ENCODE measurements around the gene MFAP4. TPM values are rescaled to one million over a fixed set of nuclear protein-coding genes. Genes with fewer than 3 reads are reported as not detected.

Gene MFAP4
- total RNA-seq, 1 experiment from 2014 or later, result not detected

- Histone ChIP-seq H3F3A (ENCODE audit: low read length, unreplicated experiment) (no peaks in the 10 kb centered on the region), H3K4me2 (ENCODE audit: low read length) (no peak overlapping the region), H3K9ac (ENCODE audit: low read length) (no peak overlapping the region), H3K27ac (ENCODE audit: low read length) (no peak overlapping the region), H3K4me1 (ENCODE audit: insufficient read depth, low read length) (peaks cover 14% of the 10 kb centered on the region), H3K9me2 (replicated peaks; ENCODE audit: low read length) (no peaks in the 10 kb centered on the region), H2AFZ (ENCODE audit: low read length) (no peak overlapping the region), H3K9me3 (ENCODE audit: low read length) (no peaks in the 10 kb centered on the region), H3K4me3 (ENCODE audit: low read length) (no peak overlapping the region), H3K36me3 (ENCODE audit: low read depth, low read length) (no peaks in the 10 kb centered on the region), H4K20me1 (ENCODE audit: low read length) (no peaks in the 10 kb centered on the region), H3K27me3 (ENCODE audit: low read length) (no peaks in the 10 kb centered on the region), H3K79me2 (ENCODE audit: low read length) (peaks cover 4% of the 10 kb centered on the region)
- TF ChIP-seq CTCF (conservative IDR thresholded peaks at IDR 0.05; ENCODE audit: low read depth, low read length) (no peak), EZH2phosphoT487 (IDR thresholded peaks at IDR 0.05; ENCODE audit: borderline replicate concordance, low read length) (no peak), EZH2 (IDR thresholded peaks at IDR 0.05; ENCODE audit: low read length, unreplicated experiment) (no peak)
- DNase-seq (no peak), ATAC-seq (no peak)
- CTCF ChIA-PET, result no interaction called here
- no TSS peak for BruUV-seq (replicated peaks)
- intact Hi-C loops (cut with micrococcal nuclease), result loop anchor here (10.0 kb wide), 1 partner anchor 405 kb away; no protein-coding TSS in a partner anchor
- POLR2A ChIA-PET (ENCODE audit: unreplicated experiment), result no interaction called here
Measured at GRCh38 chr17:19359856-19360255, 27.1 kb downstream of the MFAP4 start.

- POLR2A ChIA-PET (ENCODE audit: unreplicated experiment), result no interaction called here
- ATAC-seq, result no peak
- CTCF ChIA-PET, result no interaction called here
Measured at GRCh38 chr17:19359151-19359550, 27.8 kb downstream of the MFAP4 start.

More at GRCh38 chr17:19359151-19359550, 27.8 kb downstream of the MFAP4 start:
- TF ChIP-seq CTCF (conservative IDR thresholded peaks at IDR 0.05; ENCODE audit: low read depth, low read length), result no peak
- no peak for TF ChIP-seq EZH2phosphoT487 (IDR thresholded peaks at IDR 0.05; ENCODE audit: borderline replicate concordance, low read length)
- TF ChIP-seq EZH2 (IDR thresholded peaks at IDR 0.05; ENCODE audit: low read length, unreplicated experiment), result no peak
- H3K4me3 ChIP-seq (ENCODE audit: low read length), result no peak overlapping the region
- H3K27me3 ChIP-seq (ENCODE audit: low read length), result no peaks in the 10 kb centered on the region
- no TSS peak for BruUV-seq (replicated peaks)
- peaks cover 21% of the 10 kb centered on the region for H3K4me1 ChIP-seq (ENCODE audit: insufficient read depth, low read length)
- H3F3A ChIP-seq (ENCODE audit: low read length, unreplicated experiment), result no peaks in the 10 kb centered on the region
- H4K20me1 ChIP-seq (ENCODE audit: low read length), result no peaks in the 10 kb centered on the region
- DNase-seq, result no peak
- no peak overlapping the region for H3K27ac ChIP-seq (ENCODE audit: low read length)
- no peaks in the 10 kb centered on the region for H3K9me3 ChIP-seq (ENCODE audit: low read length)
- intact Hi-C loops (cut with micrococcal nuclease), result no loop called here
- no peak overlapping the region for H3K4me2 ChIP-seq (ENCODE audit: low read length)
- peaks cover 4% of the 10 kb centered on the region for H3K79me2 ChIP-seq (ENCODE audit: low read length)
- H3K9me2 ChIP-seq (replicated peaks; ENCODE audit: low read length), result no peaks in the 10 kb centered on the region
- H2AFZ ChIP-seq (ENCODE audit: low read length), result no peak overlapping the region
- no peaks in the 10 kb centered on the region for H3K36me3 ChIP-seq (ENCODE audit: low read depth, low read length)
- H3K9ac ChIP-seq (ENCODE audit: low read length), result no peak overlapping the region
